MM.1S (cell line): ENCODE results near the gene NALCN.

Source experiments
- EZH2 ChIP-seq: fragments of 300-600 bp; sonication (generic); optimal IDR thresholded peaks from 2 replicates; pipeline ENCODE3; 2017; ENCODE audit warnings: low read depth, mild to moderate bottlenecking, antibody characterized with exemption, low read length, mixed read lengths
- EZH2phosphoT487 ChIP-seq: fragments of 300-600 bp; sonication (generic); IDR thresholded peaks from 2 replicates; pipeline ENCODE4 v1.6.1; 2018; ENCODE audit warnings: antibody characterized with exemption, low read length
- TF ChIP-seq, protein P1 (sequence below): fragments of 300-600 bp; sonication (generic); IDR thresholded peaks from 2 replicates; pipeline ENCODE4 v1.5.1; 2016; ENCODE audit warnings: antibody characterized with exemption, low read length, mixed read lengths

DNA sequence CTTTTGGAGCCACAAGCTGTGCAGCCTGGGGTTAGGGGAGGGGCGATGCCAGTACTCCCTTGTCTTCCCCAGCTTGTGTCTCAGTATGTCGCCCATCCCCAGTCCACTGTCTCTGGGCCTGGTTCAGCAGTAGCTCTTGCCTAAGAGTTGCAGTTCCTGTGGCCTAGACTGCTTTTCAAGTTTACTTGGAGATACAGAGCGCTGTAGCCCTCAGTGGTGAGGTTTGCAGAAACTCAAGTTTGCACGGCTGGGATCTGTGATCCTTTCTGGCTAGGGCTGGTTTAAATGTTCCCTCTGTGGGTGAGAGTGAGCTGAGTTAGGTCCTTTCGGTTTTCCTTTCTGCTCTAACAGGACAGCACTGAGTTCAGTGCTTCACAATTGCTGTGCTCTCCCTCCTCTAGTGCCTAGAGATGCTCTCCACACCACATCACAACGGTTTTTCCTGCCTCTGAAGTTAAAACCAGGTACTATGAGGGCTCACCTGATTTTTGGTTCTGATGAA, 381.1 kb downstream of the NALCN start:
- TF ChIP-seq EZH2 (no peak), EZH2phosphoT487 (no peak)
- TF ChIP-seq, protein P1, sequence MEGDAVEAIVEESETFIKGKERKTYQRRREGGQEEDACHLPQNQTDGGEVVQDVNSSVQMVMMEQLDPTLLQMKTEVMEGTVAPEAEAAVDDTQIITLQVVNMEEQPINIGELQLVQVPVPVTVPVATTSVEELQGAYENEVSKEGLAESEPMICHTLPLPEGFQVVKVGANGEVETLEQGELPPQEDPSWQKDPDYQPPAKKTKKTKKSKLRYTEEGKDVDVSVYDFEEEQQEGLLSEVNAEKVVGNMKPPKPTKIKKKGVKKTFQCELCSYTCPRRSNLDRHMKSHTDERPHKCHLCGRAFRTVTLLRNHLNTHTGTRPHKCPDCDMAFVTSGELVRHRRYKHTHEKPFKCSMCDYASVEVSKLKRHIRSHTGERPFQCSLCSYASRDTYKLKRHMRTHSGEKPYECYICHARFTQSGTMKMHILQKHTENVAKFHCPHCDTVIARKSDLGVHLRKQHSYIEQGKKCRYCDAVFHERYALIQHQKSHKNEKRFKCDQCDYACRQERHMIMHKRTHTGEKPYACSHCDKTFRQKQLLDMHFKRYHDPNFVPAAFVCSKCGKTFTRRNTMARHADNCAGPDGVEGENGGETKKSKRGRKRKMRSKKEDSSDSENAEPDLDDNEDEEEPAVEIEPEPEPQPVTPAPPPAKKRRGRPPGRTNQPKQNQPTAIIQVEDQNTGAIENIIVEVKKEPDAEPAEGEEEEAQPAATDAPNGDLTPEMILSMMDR: no peak
